HuH-7 (cell line): ENCODE results near the gene E2F3.

ENCODE experiments used
- DNase-seq: peaks from one replicate; pipeline ENCODE4 v3.0.0; 2011; ENCODE audit warnings: low spot score

The E2F3 gene

DNA sequence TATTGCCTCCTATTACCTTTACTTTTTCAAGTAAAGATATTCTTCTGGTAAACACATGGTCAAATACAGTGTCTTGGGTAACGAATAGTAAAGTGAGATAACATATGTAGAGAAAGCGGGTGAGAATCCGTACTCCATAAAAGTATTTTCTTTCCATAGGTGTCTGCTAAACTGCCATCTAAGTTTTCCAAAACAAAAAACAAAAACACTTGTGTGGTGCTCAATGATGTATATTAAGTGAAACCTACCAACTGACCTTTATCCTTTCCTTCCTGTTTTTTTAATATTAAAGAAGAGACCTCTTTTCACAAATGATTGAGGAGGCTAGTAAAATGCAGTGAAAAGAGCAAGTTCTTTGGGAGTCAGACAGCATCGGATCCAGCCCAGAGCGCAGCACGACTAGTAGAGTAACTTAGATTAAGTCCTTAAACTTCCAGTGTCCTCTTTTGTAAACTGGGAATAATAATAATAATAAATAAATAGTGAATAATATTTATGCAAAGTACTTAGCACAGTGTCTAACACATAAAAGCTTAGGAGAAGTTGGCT, 132.1 kb downstream of the E2F3 start:
- DNase-seq, result no peak

GRCh38 chr6:20534295-20535262, 132.9 kb downstream of the E2F3 start, which contains the start of gene CDKAL1:
TSS of gene CDKAL1 (plus strand) at chr6:20534457. CDS start at chr6:20546351, 11,894 bp downstream.
- peak; percentile 34 for DNase-seq

DNA sequence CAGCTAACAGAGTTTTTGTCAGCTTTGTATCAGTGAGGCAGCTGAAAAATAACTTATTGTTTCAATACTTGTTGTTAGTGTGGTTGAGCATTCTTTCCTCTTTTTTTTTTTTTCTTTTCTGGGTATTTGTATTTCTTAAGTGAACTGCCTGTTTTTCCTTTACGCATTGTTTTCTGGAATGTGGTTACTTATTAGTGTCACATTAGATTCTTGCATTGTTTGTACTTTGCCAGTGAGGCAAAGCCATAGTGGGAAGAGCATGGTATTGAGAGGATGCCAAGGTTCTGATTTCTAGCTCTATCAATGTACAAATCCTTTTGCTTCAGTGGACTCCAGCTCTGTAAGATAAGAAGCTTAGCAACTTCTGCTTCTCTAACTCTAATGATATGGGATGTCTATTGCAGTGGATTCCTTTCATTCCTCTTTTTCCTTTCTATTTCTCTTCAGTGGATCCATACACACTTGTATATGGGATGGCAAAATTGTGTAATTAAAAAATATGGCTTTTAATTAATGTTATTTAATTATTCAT, 136.5 kb downstream of the E2F3 start:
- DNase-seq, result no peak

DNA sequence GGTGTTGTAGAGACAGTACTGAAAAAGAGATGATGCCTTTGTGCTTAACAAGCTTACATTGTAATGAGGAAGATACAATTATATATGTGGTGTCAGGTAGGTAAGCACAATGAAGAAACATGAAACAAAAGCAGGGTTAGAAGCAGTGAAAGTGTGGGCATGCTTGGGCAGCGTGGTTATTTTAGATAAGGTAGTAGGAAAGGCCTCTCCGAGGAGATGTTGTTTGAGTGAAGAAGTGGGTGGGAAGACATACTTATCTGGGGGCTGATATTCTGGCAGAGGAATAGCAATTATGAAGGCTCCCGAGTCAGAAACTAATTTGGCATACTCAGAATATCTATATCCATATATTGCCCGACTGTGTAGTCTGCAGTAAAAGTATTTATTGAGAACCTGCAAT, 137.2 kb downstream of the E2F3 start:
- no peak for DNase-seq

GRCh38 chr6:20539387-20539786, 137.7 kb downstream of the E2F3 start:
- no peak for DNase-seq

DNA sequence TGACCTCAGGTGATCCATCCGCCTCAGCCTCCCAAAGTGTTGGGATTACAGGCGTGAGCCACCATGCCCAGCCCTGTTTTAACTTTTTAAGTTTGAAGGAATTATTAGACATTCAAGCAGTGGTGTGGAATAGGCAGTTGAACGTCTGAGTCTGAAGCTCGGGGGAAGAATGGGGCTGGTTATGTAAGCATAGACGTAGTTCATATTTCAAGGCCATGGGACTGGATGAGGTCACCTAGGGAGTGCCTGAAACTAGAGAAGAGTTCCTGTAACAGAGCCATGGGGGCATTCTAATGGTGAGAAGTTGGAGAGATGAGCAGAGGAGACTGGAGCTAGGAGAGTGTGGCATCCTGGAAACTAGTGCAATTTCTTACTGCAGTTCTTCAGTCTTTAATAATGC, 139.0 kb downstream of the E2F3 start:
- DNase-seq, result peak; percentile 10

GRCh38 chr6:20541382-20541781, 139.7 kb downstream of the E2F3 start:
- no peak for DNase-seq

DNA sequence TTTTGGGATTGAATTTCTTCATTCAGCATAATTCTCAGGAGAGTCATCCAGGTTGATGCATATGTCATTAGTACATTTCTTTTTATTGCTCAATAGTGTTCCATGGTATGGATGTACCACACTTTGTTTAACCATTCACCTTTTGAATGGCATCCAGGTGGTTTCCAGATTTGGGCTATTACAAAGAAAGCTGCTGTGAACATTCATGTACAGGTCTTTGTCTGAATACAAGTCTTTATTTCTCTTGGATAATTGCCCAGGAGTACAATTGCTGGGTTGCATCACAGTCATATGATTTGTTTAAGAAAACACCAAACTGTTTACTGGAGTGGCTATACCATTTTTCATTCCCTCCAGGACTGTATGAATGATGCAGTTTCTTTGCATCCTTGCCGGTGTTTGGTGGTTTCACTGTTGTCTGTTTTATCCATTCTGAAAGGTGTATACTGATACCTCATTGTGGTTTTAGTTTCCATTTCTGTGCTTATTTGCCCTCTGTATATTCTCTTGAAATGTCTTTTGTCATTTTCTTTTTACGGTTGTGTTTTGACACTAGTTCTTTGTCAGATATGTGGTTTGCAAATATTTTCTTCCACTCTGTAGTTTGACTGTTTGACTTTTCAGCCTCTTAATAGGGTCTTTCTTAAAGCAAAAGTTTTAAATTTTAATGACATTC, 141.4 kb downstream of the E2F3 start:
- no peak for DNase-seq
